ENCODE data around the gene RBM20. TPM values are rescaled to one million over a fixed set of nuclear protein-coding genes. Genes with fewer than 3 reads are reported as not detected.
"Not testable (repeated sequence)": the region's sequence is repeated elsewhere in the genome, so short reads cannot be mapped to it uniquely, and the experiment has no call there.

The RBM20 gene
- total RNA-seq, 1 experiment from 2014 or later = 0.10 TPM

- no peaks in the 10 kb centered on the region for H3K9me3 ChIP-seq (ENCODE audit: control insufficient read depth, insufficient read depth, low read depth, low read length)
- TF ChIP-seq SIN3A (IDR thresholded peaks at IDR 0.05; ENCODE audit: borderline replicate concordance, insufficient read depth, low read depth, low read length) = no peak
- H3K4me3 ChIP-seq (ENCODE audit: low read depth in 2 of 2, low read length in 2 of 2) = no peak overlapping the region
- no peaks in the 10 kb centered on the region for H3K36me3 ChIP-seq (ENCODE audit: control insufficient read depth, insufficient read depth, low read length)
- CTCF ChIA-PET = no interaction called here
- in situ Hi-C loops (cut with HindIII; ENCODE audit: low pct_unique_long_range_greater_than_20kb, low sequenced_read_pairs) (no loop called here), intact Hi-C loops (cut with micrococcal nuclease; ENCODE audit: unreplicated experiment) (no loop called here)
- POLR2A ChIA-PET = no interaction called here
- no peak for DNase-seq (ENCODE audit: low read depth, low spot score)
- ATAC-seq = peak; percentile 72
- H3K27me3 ChIP-seq (ENCODE audit: control insufficient read depth, insufficient read depth, low read length) = peaks cover 9% of the 10 kb centered on the region; the same call in 1 of the 2 replicates
- BruUV-seq (replicated peaks) = no TSS peak
- H3K27ac ChIP-seq (ENCODE audit: low read length) = no peak overlapping the region
- H3K4me1 ChIP-seq (ENCODE audit: control insufficient read depth, insufficient read depth, low read length) = no peaks in the 10 kb centered on the region
Observed at GRCh38 chr10:110725801-110726630, 81.9 kb downstream of the RBM20 start.

GRCh38 chr10:110727785-110728184, 83.6 kb downstream of the RBM20 start:
- intact Hi-C loops (cut with micrococcal nuclease; ENCODE audit: unreplicated experiment); DNase-seq (ENCODE audit: low read depth, low spot score); H3K9me3 ChIP-seq (ENCODE audit: control insufficient read depth, insufficient read depth, low read depth, low read length); ATAC-seq; H3K27ac ChIP-seq (ENCODE audit: low read length); CTCF ChIA-PET; H3K4me3 ChIP-seq (ENCODE audit: low read depth in 2 of 2, low read length in 2 of 2); H3K4me1 ChIP-seq (ENCODE audit: control insufficient read depth, insufficient read depth, low read length); H3K36me3 ChIP-seq (ENCODE audit: control insufficient read depth, insufficient read depth, low read length); in situ Hi-C loops (cut with HindIII; ENCODE audit: low pct_unique_long_range_greater_than_20kb, low sequenced_read_pairs); POLR2A ChIA-PET; BruUV-seq (replicated peaks): not testable (repeated sequence)
- peaks cover 26% of the 10 kb centered on the region for H3K27me3 ChIP-seq (ENCODE audit: control insufficient read depth, insufficient read depth, low read length)

GRCh38 chr10:110730345-110731050, 86.4 kb downstream of the RBM20 start:
- no peaks in the 10 kb centered on the region for H3K9me3 ChIP-seq (ENCODE audit: control insufficient read depth, insufficient read depth, low read depth, low read length)
- intact Hi-C loops (cut with micrococcal nuclease; ENCODE audit: unreplicated experiment) (loop anchor here (10.0 kb wide), 1 partner anchor 116 kb away; no protein-coding TSS in a partner anchor), in situ Hi-C loops (cut with HindIII; ENCODE audit: low pct_unique_long_range_greater_than_20kb, low sequenced_read_pairs) (no loop called here)
- ATAC-seq = no peak
- no peak for DNase-seq (ENCODE audit: low read depth, low spot score)
- peaks cover 10% of the 10 kb centered on the region; the same call in 1 of the 2 replicates for H3K4me1 ChIP-seq (ENCODE audit: control insufficient read depth, insufficient read depth, low read length)
- CTCF ChIA-PET = no interaction called here
- POLR2A ChIA-PET = no interaction called here
- BruUV-seq (replicated peaks) = no TSS peak
- H3K4me3 ChIP-seq (ENCODE audit: low read depth in 2 of 2, low read length in 2 of 2) = no peak overlapping the region
- peaks cover 32% of the 10 kb centered on the region for H3K27me3 ChIP-seq (ENCODE audit: control insufficient read depth, insufficient read depth, low read length)
- TF ChIP-seq REST (IDR thresholded peaks at IDR 0.05; ENCODE audit: insufficient read depth in 1 of 2, low read depth in 2 of 2, low read length in 1 of 2) (no peak), TCF7L2 (IDR thresholded peaks at IDR 0.05; ENCODE audit: low read depth, low read length) (no peak), POLR2AphosphoS5 (IDR thresholded peaks at IDR 0.05; ENCODE audit: low read depth, low read length) (no peak), CTCF (IDR thresholded peaks at IDR 0.05) (no peak), SIN3A (IDR thresholded peaks at IDR 0.05; ENCODE audit: borderline replicate concordance, insufficient read depth, low read depth, low read length) (no peak)
- no peaks in the 10 kb centered on the region for H3K36me3 ChIP-seq (ENCODE audit: control insufficient read depth, insufficient read depth, low read length)
- H3K27ac ChIP-seq (ENCODE audit: low read length) = no peak overlapping the region

All from Panc1 (cell line).